ENCODE results near the gene IQCK.

Gene IQCK

GRCh38 chr16:19757762-19758595 is 39.9 kb downstream of the IQCK start:
- no peak for TF ChIP-seq CTCF (conservative IDR thresholded peaks at IDR 0.05; ENCODE audit: low read depth, low read length)
- no peak overlapping the region for H3K4me3 ChIP-seq (ENCODE audit: low read length)
- DNase-seq (ENCODE audit: low read depth): no peak

- TF ChIP-seq CTCF (conservative IDR thresholded peaks at IDR 0.05; ENCODE audit: low read depth, low read length): no peak
- DNase-seq (ENCODE audit: low read depth): no peak
- no peak overlapping the region for H3K4me3 ChIP-seq (ENCODE audit: low read length)
These were observed 42.4 kb downstream of the IQCK start for GRCh38 chr16:19760356-19761060.

- no peak overlapping the region for H3K4me3 ChIP-seq (ENCODE audit: low read length)
- DNase-seq (ENCODE audit: low read depth): no peak
- no peak for TF ChIP-seq CTCF (conservative IDR thresholded peaks at IDR 0.05; ENCODE audit: low read depth, low read length)
These were observed 47.9 kb downstream of the IQCK start for GRCh38 chr16:19765860-19766553.

GRCh38 chr16:19766554-19766884 is 48.4 kb downstream of the IQCK start:
- no peak for TF ChIP-seq CTCF (conservative IDR thresholded peaks at IDR 0.05; ENCODE audit: low read depth, low read length)
- no peak for DNase-seq (ENCODE audit: low read depth)

GRCh38 chr16:19766988-19767387 is 48.9 kb downstream of the IQCK start:
- no peak for TF ChIP-seq CTCF (conservative IDR thresholded peaks at IDR 0.05; ENCODE audit: low read depth, low read length)
- no peak overlapping the region for H3K4me3 ChIP-seq (ENCODE audit: low read length)

More at GRCh38 chr16:19766554-19766884, 48.4 kb downstream of the IQCK start:
- H3K4me3 ChIP-seq (ENCODE audit: low read length): no peak overlapping the region

GRCh38 chr16:19767497-19767896 is 49.4 kb downstream of the IQCK start:
- no peak for DNase-seq (ENCODE audit: low read depth)
- no peak overlapping the region for H3K4me3 ChIP-seq (ENCODE audit: low read length)
- no peak for TF ChIP-seq CTCF (conservative IDR thresholded peaks at IDR 0.05; ENCODE audit: low read depth, low read length)

More at GRCh38 chr16:19766988-19767387, 48.9 kb downstream of the IQCK start:
- no peak for DNase-seq (ENCODE audit: low read depth)

All from retinal pigment epithelial cell (primary cell).